MCF 10A (cell line): ENCODE results near the gene C1orf116. TPM values are rescaled to one million over a fixed set of nuclear protein-coding genes. Genes with fewer than 3 reads are reported as not detected.

Source experiments
- BruUV-seq: library from RNA; stranded (reverse); fragments of 400-500 nt; replicated peaks from 2 replicates; lab custom pipeline; 2021; lab: Mats Ljungman, UMichigan
- CTCF ChIA-PET: fragments of 300-600 bp; sonication (Branson Sonifier 250); formaldehyde crosslinking; extraction: SDS; loops from one replicate; lab custom pipeline; 2021; ENCODE audit warnings: antibody characterized with exemption, inconsistent platforms; lab: Yijun Ruan, JAX
- POLR2A ChIA-PET: fragments of 300-600, 350-650 bp; sonication (Branson Sonifier 250); formaldehyde crosslinking; extraction: SDS; loops from one replicate; lab custom pipeline; 2020; ENCODE audit warnings: antibody characterized with exemption, inconsistent platforms; lab: Yijun Ruan, JAX
- DNase-seq: peaks from one replicate; pipeline ENCODE4 v3.0.0-alpha.2; 2018; ENCODE audit not compliant: unreplicated experiment
- H3K27ac Mint-ChIP-seq: one replicate; pipeline ENCODE4 v1.8.0; 2022; ENCODE audit warnings: mild to moderate bottlenecking, low read depth, mixed read lengths; ENCODE audit not compliant: unreplicated experiment
- H3K27me3 Mint-ChIP-seq: one replicate; pipeline ENCODE4 v1.8.0; 2022; ENCODE audit warnings: mixed read lengths; ENCODE audit not compliant: insufficient read depth, unreplicated experiment
- H3K36me3 Mint-ChIP-seq: one replicate; pipeline ENCODE4 v1.8.0; 2022; ENCODE audit warnings: mild to moderate bottlenecking, moderate library complexity, mixed read lengths; ENCODE audit not compliant: insufficient read depth, unreplicated experiment
- H3K4me1 Mint-ChIP-seq: one replicate; pipeline ENCODE4 v1.8.0; 2022; ENCODE audit warnings: mixed read lengths; ENCODE audit not compliant: insufficient read depth, unreplicated experiment
- H3K4me3 Mint-ChIP-seq: one replicate; pipeline ENCODE4 v1.8.0; 2022; ENCODE audit warnings: mild to moderate bottlenecking, moderate library complexity, mixed read lengths; ENCODE audit not compliant: unreplicated experiment
- H3K9me3 Mint-ChIP-seq: one replicate; pipeline ENCODE4 v1.8.0; 2022; ENCODE audit warnings: mixed read lengths; ENCODE audit not compliant: unreplicated experiment
- CTCF ChIP-seq: fragments of 200-600 bp; IDR thresholded peaks from one replicate; pipeline ENCODE4 v1.8.0; 2022; ENCODE audit warnings: antibody characterized with exemption, mild to moderate bottlenecking; ENCODE audit not compliant: unreplicated experiment
- intact Hi-C: fragments of 100-400 bp; cut with micrococcal nuclease; formaldehyde crosslinking; loops from 2 replicates; pipeline ENCODE4 v1.14.1; 2022
- total RNA-seq: library from RNA; stranded (reverse); gene quantifications from 2 replicates; pipeline ENCODE4 v1.2.3, GENCODE V29; 2022

C1orf116 gene
- total RNA-seq, 1 experiment from 2014 or later: 35.4 TPM

- TF ChIP-seq CTCF: no peak
- Mint-ChIP-seq H3K27me3 (no peaks in the 10 kb centered on the region), H3K4me3 (no peak overlapping the region), H3K27ac (no peak overlapping the region), H3K4me1 (peaks cover 42% of the 10 kb centered on the region), H3K36me3 (no peaks in the 10 kb centered on the region), H3K9me3 (no peaks in the 10 kb centered on the region)
- ChIA-PET CTCF (interaction anchor here (0.5 to 1.9 kb wide), 7 partner anchors 11 to 463 kb away, joined by 3 to 17 read pairs (median 3); no protein-coding TSS in a partner anchor), POLR2A (interaction anchor here (0.5 to 33.4 kb wide), 9 partner anchors 11 to 716 kb away, joined by 3 to 2100 read pairs (median 4); partner anchors contain the start of genes C1orf116, PFKFB2 and YOD1)
- no TSS peak for BruUV-seq
- no peak for DNase-seq
- intact Hi-C loops: no loop called here
These were observed 4.3 kb upstream of the C1orf116 start for GRCh38 chr1:207036865-207037264.

GRCh38 chr1:207035877-207036551 lies 3.5 kb upstream of the C1orf116 start:
- Mint-ChIP-seq H3K9me3 (no peaks in the 10 kb centered on the region), H3K4me3 (no peak overlapping the region), H3K27ac (no peak overlapping the region), H3K4me1 (peaks cover 50% of the 10 kb centered on the region), H3K36me3 (no peaks in the 10 kb centered on the region), H3K27me3 (no peaks in the 10 kb centered on the region)
- intact Hi-C loops: no loop called here
- TF ChIP-seq CTCF: no peak
- no TSS peak for BruUV-seq
- POLR2A ChIA-PET: interaction anchor here (0.6 to 33.4 kb wide), 11 partner anchors 6 to 716 kb away, joined by 3 to 2100 read pairs (median 13); partner anchors contain the start of genes C1orf116, CD46, CD55 and MAPKAPK2
- no peak for DNase-seq
- CTCF ChIA-PET: interaction anchor here (0.6 to 8.0 kb wide), 9 partner anchors 10 to 104 kb away, joined by 3 to 168 read pairs (median 5); no protein-coding TSS in a partner anchor

- Mint-ChIP-seq H3K9me3 (no peaks in the 10 kb centered on the region), H3K4me1 (peaks cover 61% of the 10 kb centered on the region), H3K36me3 (no peaks in the 10 kb centered on the region), H3K27me3 (no peaks in the 10 kb centered on the region), H3K27ac (peak overlapping the region; percentile 61), H3K4me3 (no peak overlapping the region)
- intact Hi-C loops: loop anchor here (5.0 kb wide), 1 partner anchor 287 kb away; the partner anchor contains the start of gene CD55
- peak; percentile 69 for DNase-seq
- POLR2A ChIA-PET: interaction anchor here (0.7 to 33.4 kb wide), 7 partner anchors 7 to 287 kb away, joined by 3 to 2100 read pairs (median 164); partner anchors contain the start of genes C1orf116, CD55, PFKFB2 and YOD1
- BruUV-seq: no TSS peak
- CTCF ChIA-PET: interaction anchor here (0.7 to 8.0 kb wide), 5 partner anchors 12 to 318 kb away, joined by 3 to 168 read pairs (median 36); no protein-coding TSS in a partner anchor
- TF ChIP-seq CTCF: no peak
These were observed 2.4 kb upstream of the C1orf116 start for GRCh38 chr1:207034998-207035397.

- H3K27me3 Mint-ChIP-seq: no peaks in the 10 kb centered on the region
- H3K4me3 Mint-ChIP-seq: no peak overlapping the region
- H3K36me3 Mint-ChIP-seq: no peaks in the 10 kb centered on the region
- no TSS peak for BruUV-seq
- ChIA-PET POLR2A (interaction anchor here (1.2 to 33.4 kb wide), 7 partner anchors 8 to 288 kb away, joined by 3 to 2100 read pairs (median 164); partner anchors contain the start of genes C1orf116, CD55, PFKFB2 and YOD1), CTCF (interaction anchor here (0.6 to 17.4 kb wide), 11 partner anchors 12 to 929 kb away, joined by 3 to 280 read pairs (median 6); no protein-coding TSS in a partner anchor)
- H3K9me3 Mint-ChIP-seq: no peaks in the 10 kb centered on the region
- peaks cover 62% of the 10 kb centered on the region for H3K4me1 Mint-ChIP-seq
- intact Hi-C loops: loop anchor here (5.0 kb wide), 1 partner anchor 288 kb away; the partner anchor contains the start of gene CD55
- peak overlapping the region; percentile 61 for H3K27ac Mint-ChIP-seq
- TF ChIP-seq CTCF: no peak
- no peak for DNase-seq
These were observed 1.7 kb upstream of the C1orf116 start for GRCh38 chr1:207034208-207034607.
